Liver (tissue), 3 donors: Measurements from ENCODE around the gene GAGE10.

Experiments used
- EGR1 ChIP-seq, 2 donors: IDR thresholded peaks; 2 replicates each; pipeline ENCODE4 v1.6.1; 2016 to 2018; ENCODE audit warnings: antibody characterized with exemption in 2 of 2, low read depth in 2 of 2
- GABPA ChIP-seq, 2 donors: IDR thresholded peaks in 1 of 2; conservative IDR thresholded peaks in 1 of 2; 2 replicates each; pipeline ENCODE4 v1.6.1; 2016; ENCODE audit warnings: antibody characterized with exemption in 2 of 2, mild to moderate bottlenecking in 1 of 2, moderate library complexity in 1 of 2
- JUND ChIP-seq, 2 donors: IDR thresholded peaks; 2 replicates each; pipeline ENCODE4 v1.6.1; 2016; ENCODE audit warnings: antibody characterized with exemption in 2 of 2
- RAD21 ChIP-seq, 2 donors: IDR thresholded peaks; 2 replicates each; pipeline ENCODE4 v1.6.1; 2016; ENCODE audit warnings: antibody characterized with exemption in 2 of 2, mild to moderate bottlenecking in 2 of 2
- REST ChIP-seq: IDR thresholded peaks from 2 replicates; pipeline ENCODE4 v1.6.1; 2016; ENCODE audit warnings: antibody characterized with exemption, mild to moderate bottlenecking
- TAF1 ChIP-seq: conservative IDR thresholded peaks from 2 replicates; pipeline ENCODE4 v1.6.1; 2016; ENCODE audit warnings: antibody characterized with exemption, mild to moderate bottlenecking
- YY1 ChIP-seq: IDR thresholded peaks from 2 replicates; pipeline ENCODE4 v1.6.1; 2016; ENCODE audit warnings: antibody characterized with exemption, mild to moderate bottlenecking
- TF ChIP-seq, protein P1 (sequence below): IDR thresholded peaks from 2 replicates; pipeline ENCODE4 v1.6.1; 2016; ENCODE audit warnings: antibody characterized with exemption
- TF ChIP-seq, protein P2 (sequence below): IDR thresholded peaks from 2 replicates; pipeline ENCODE4 v1.6.1; 2016; ENCODE audit warnings: antibody characterized with exemption
- TF ChIP-seq, protein P3 (sequence below): fragments of 150-350 bp; IDR thresholded peaks from 2 replicates; pipeline ENCODE4 v1.5.1; 2017; ENCODE audit warnings: improper control_type of control experiment, low read depth, low read length; ENCODE audit not compliant: missing input control
- donor health status: healthy.
- donor health status: healthy.

DNA sequence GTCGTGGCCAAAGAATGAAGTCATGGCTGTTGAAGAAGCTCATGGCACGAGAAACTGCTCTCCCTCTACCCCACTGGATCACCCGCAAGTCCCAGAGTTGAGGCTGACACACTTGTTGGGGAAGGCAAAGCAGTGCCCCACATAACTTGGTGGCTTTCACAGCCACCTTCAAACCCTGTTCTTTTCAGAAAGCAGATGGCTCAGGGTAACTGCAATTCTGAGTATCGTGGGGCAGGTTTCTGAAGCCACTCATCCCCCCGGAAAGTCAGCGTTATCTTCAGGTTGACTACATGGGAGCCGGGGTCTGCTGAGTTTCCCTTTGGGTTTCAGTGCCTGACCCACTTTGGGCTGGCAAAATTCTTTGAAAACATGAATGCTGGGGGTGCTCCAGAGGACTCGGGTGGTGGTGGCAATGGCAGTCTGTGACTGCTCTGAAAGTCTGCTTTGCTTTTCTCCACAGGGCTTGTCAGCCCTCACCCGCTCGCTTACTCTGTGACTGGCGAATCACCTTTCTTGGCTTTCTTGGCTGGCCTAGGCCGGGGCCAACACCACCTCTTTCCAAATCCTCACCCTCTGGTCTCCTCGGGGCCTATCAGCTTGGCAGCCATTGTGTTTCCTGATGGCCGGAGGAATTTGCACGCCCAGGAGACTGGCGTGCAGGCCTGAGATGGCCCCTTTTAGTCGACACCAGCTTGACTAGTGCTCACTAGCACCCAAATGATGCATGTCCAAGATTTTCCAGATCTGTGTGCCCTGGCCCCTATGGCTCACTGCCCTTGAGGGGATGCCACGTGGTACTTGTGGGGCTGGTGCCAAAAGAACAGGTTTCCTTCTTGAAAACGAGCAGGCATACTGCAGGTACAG lies 26.5 kb upstream of the GAGE10 start:
- TF ChIP-seq, protein P1, sequence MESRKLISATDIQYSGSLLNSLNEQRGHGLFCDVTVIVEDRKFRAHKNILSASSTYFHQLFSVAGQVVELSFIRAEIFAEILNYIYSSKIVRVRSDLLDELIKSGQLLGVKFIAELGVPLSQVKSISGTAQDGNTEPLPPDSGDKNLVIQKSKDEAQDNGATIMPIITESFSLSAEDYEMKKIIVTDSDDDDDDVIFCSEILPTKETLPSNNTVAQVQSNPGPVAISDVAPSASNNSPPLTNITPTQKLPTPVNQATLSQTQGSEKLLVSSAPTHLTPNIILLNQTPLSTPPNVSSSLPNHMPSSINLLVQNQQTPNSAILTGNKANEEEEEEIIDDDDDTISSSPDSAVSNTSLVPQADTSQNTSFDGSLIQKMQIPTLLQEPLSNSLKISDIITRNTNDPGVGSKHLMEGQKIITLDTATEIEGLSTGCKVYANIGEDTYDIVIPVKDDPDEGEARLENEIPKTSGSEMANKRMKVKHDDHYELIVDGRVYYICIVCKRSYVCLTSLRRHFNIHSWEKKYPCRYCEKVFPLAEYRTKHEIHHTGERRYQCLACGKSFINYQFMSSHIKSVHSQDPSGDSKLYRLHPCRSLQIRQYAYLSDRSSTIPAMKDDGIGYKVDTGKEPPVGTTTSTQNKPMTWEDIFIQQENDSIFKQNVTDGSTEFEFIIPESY, result no peak
- TF ChIP-seq GABPA (IDR thresholded peaks at IDR 0.05 in 1 of 2, conservative IDR thresholded peaks at IDR 0.05 in 1 of 2) (no peak), REST (no peak), EGR1 (IDR thresholded peaks at IDR 0.05; ENCODE audit: low read depth in 2 of 2) (no peak), JUND (IDR thresholded peaks at IDR 0.05) (no peak), YY1 (no peak), RAD21 (IDR thresholded peaks at IDR 0.05) (no peak), TAF1 (no peak)
- TF ChIP-seq, protein P2, sequence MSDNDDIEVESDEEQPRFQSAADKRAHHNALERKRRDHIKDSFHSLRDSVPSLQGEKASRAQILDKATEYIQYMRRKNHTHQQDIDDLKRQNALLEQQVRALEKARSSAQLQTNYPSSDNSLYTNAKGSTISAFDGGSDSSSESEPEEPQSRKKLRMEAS, result no peak
- TF ChIP-seq, protein P3, sequence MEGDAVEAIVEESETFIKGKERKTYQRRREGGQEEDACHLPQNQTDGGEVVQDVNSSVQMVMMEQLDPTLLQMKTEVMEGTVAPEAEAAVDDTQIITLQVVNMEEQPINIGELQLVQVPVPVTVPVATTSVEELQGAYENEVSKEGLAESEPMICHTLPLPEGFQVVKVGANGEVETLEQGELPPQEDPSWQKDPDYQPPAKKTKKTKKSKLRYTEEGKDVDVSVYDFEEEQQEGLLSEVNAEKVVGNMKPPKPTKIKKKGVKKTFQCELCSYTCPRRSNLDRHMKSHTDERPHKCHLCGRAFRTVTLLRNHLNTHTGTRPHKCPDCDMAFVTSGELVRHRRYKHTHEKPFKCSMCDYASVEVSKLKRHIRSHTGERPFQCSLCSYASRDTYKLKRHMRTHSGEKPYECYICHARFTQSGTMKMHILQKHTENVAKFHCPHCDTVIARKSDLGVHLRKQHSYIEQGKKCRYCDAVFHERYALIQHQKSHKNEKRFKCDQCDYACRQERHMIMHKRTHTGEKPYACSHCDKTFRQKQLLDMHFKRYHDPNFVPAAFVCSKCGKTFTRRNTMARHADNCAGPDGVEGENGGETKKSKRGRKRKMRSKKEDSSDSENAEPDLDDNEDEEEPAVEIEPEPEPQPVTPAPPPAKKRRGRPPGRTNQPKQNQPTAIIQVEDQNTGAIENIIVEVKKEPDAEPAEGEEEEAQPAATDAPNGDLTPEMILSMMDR, result no peak
